GM19372 (cell line): ENCODE results near the gene SMIM9.
"Not testable (repeated sequence)": the region's sequence is repeated elsewhere in the genome, so short reads cannot be mapped to it uniquely, and the experiment has no call there.

ENCODE experiments used
- ATAC-seq: cut with Tn5 transposase; IDR thresholded peaks from one replicate; pipeline ENCODE4 v1.9.1; 2021; ENCODE audit warnings: mild to moderate bottlenecking, low read depth, moderate library complexity; ENCODE audit not compliant: unreplicated experiment

Gene SMIM9

GRCh38 chrX:154816326-154816898, 18.1 kb downstream of the SMIM9 start:
- ATAC-seq, result not testable (repeated sequence)

- no peak for ATAC-seq
These were observed 19.1 kb downstream of the SMIM9 start for GRCh38 chrX:154815274-154815818.

- ATAC-seq, result no peak
These were observed 20.7 kb downstream of the SMIM9 start for GRCh38 chrX:154813801-154814200.

GRCh38 chrX:154812341-154813101, 21.9 kb downstream of the SMIM9 start:
- no peak for ATAC-seq

GRCh38 chrX:154809939-154810665, 24.4 kb downstream of the SMIM9 start:
- no peak for ATAC-seq

GRCh38 chrX:154806837-154807501, 27.5 kb downstream of the SMIM9 start:
- ATAC-seq, result no peak

GRCh38 chrX:154805696-154806091, 28.8 kb downstream of the SMIM9 start:
- ATAC-seq, result peak; percentile 17

- peak; percentile 92 for ATAC-seq
These were observed 29.3 kb downstream of the SMIM9 start, which contains the start of gene MPP1 for GRCh38 chrX:154804957-154805695. TSS of gene MPP1 (minus strand) at chrX:154805485. CDS start at chrX:154805373, 112 bp downstream.

- ATAC-seq, result no peak
These were observed 30.1 kb downstream of the SMIM9 start for GRCh38 chrX:154804261-154804956.

GRCh38 chrX:154802947-154803346, 31.5 kb downstream of the SMIM9 start:
- no peak for ATAC-seq

GRCh38 chrX:154800478-154801210, 33.8 kb downstream of the SMIM9 start:
- no peak for ATAC-seq

GRCh38 chrX:154799556-154800348, 34.7 kb downstream of the SMIM9 start:
- ATAC-seq, result no peak

- ATAC-seq, result no peak
These were observed 37.5 kb downstream of the SMIM9 start for GRCh38 chrX:154797006-154797405.

GRCh38 chrX:154795016-154795415, 39.4 kb downstream of the SMIM9 start:
- no peak for ATAC-seq

GRCh38 chrX:154793084-154793795, 41.2 kb downstream of the SMIM9 start:
- ATAC-seq, result no peak

- ATAC-seq, result no peak
These were observed 42.5 kb downstream of the SMIM9 start for GRCh38 chrX:154791939-154792338.

GRCh38 chrX:154791467-154791866, 43.0 kb downstream of the SMIM9 start:
- ATAC-seq, result no peak
